KMS-11 (cell line): ENCODE data around the gene PTPRN2.

Experiments used
- H2AFZ ChIP-seq: fragments of 200-600 bp; sonication (generic); 2 replicates; pipeline ENCODE4 v1.6.1; 2016; ENCODE audit warnings: antibody characterized with exemption, mixed run types, low read depth
- H3K27ac ChIP-seq: fragments of 200-600 bp; sonication (generic); 2 replicates; pipeline ENCODE4 v1.6.1; 2016; ENCODE audit warnings: mild to moderate bottlenecking, mixed run types
- H3K27me3 ChIP-seq: fragments of 200-600 bp; sonication (generic); 2 replicates; pipeline ENCODE4 v1.6.1; 2017; ENCODE audit warnings: mild to moderate bottlenecking, low read depth, mixed run types, moderate library complexity; ENCODE audit not compliant: insufficient read depth
- H3K36me3 ChIP-seq: fragments of 200-600 bp; sonication (generic); 2 replicates; pipeline ENCODE4 v1.6.1; 2017; ENCODE audit warnings: mild to moderate bottlenecking, mixed run types; ENCODE audit not compliant: insufficient read depth
- H3K4me1 ChIP-seq: fragments of 200-600 bp; sonication (generic); 2 replicates; pipeline ENCODE4 v1.6.1; 2016; ENCODE audit warnings: mild to moderate bottlenecking, low read depth, mixed run types; ENCODE audit not compliant: poor library complexity, severe bottlenecking
- H3K4me2 ChIP-seq: fragments of 200-600 bp; sonication (generic); 2 replicates; pipeline ENCODE4 v1.7.0; 2016; ENCODE audit warnings: mild to moderate bottlenecking, mixed run types
- H3K4me3 ChIP-seq: fragments of 200-600 bp; sonication (generic); IDR thresholded peaks from 2 replicates; pipeline ENCODE4 v1.6.1; 2017; ENCODE audit warnings: low read depth, low read length, mixed read lengths; ENCODE audit not compliant: insufficient read depth
- H3K79me2 ChIP-seq: fragments of 200-600 bp; sonication (generic); 2 replicates; pipeline ENCODE4 v1.6.1; 2016; ENCODE audit warnings: low read depth, mixed run types; ENCODE audit not compliant: insufficient read depth
- H3K9ac ChIP-seq: fragments of 200-600 bp; sonication (generic); 2 replicates; pipeline ENCODE4 v1.6.1; 2016; ENCODE audit warnings: mild to moderate bottlenecking, mixed run types
- H4K20me1 ChIP-seq: fragments of 200-600 bp; sonication (generic); 2 replicates; pipeline ENCODE4 v1.6.1; 2016; ENCODE audit warnings: mild to moderate bottlenecking, mixed run types; ENCODE audit not compliant: insufficient read depth
- TF ChIP-seq, protein P1 (sequence below): fragments of 200-600 bp; sonication (generic); conservative IDR thresholded peaks from 2 replicates; pipeline ENCODE4 v1.6.1; 2017; ENCODE audit warnings: low read depth, mild to moderate bottlenecking, antibody characterized with exemption, low read length, moderate library complexity, mixed read lengths

PTPRN2 gene

GRCh38 chr7:158414002-158414401, 173.6 kb downstream of the PTPRN2 start:
- TF ChIP-seq, protein P1, sequence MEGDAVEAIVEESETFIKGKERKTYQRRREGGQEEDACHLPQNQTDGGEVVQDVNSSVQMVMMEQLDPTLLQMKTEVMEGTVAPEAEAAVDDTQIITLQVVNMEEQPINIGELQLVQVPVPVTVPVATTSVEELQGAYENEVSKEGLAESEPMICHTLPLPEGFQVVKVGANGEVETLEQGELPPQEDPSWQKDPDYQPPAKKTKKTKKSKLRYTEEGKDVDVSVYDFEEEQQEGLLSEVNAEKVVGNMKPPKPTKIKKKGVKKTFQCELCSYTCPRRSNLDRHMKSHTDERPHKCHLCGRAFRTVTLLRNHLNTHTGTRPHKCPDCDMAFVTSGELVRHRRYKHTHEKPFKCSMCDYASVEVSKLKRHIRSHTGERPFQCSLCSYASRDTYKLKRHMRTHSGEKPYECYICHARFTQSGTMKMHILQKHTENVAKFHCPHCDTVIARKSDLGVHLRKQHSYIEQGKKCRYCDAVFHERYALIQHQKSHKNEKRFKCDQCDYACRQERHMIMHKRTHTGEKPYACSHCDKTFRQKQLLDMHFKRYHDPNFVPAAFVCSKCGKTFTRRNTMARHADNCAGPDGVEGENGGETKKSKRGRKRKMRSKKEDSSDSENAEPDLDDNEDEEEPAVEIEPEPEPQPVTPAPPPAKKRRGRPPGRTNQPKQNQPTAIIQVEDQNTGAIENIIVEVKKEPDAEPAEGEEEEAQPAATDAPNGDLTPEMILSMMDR, result no peak
- Histone ChIP-seq H3K4me1 (no peaks in the 10 kb centered on the region), H3K4me2 (no peak overlapping the region), H3K9ac (no peak overlapping the region), H3K79me2 (no peaks in the 10 kb centered on the region), H4K20me1 (no peaks in the 10 kb centered on the region), H3K4me3 (no peak overlapping the region), H2AFZ (no peak overlapping the region), H3K36me3 (no peaks in the 10 kb centered on the region), H3K27ac (no peak overlapping the region), H3K27me3 (peaks cover 11% of the 10 kb centered on the region; the same call in 1 of the 2 replicates)

DNA sequence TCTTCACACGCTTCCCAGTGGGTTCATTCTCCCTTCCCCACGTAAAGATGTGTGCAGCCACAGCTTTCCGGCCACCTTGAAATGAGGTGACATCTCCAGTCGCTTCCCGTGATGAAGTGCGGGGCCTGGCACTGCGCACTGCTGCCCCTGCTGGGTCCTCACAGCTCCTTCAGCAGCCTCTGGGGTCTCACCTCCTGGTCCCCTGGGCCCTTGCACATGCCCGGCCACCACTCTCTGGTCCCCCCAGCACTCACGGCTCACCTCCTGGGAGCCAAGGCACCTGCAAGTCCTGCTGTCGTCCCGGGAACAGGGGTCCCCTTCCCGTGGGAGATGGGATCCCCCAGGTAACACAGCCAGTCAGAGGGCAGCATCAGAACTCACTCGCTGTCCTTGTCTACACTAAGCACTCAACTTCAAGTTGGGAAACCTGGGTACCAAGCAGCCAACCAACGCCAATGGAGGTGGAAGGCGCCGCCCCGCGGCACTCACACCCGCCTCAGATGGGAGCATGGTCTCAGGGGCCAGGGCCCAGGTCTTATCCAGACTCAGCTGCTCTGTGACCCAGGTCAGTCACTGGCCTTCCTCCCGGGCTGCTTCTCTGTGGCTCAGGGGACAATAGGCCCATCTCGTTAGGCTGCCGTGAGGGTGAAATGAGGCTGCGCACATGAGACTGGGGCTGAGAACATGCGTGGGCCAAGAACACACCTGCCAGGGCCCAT, 176.2 kb downstream of the PTPRN2 start:
- H4K20me1 ChIP-seq, result no peaks in the 10 kb centered on the region
- H3K4me1 ChIP-seq, result no peaks in the 10 kb centered on the region
- peaks cover 11% of the 10 kb centered on the region; the same call in 1 of the 2 replicates for H3K27me3 ChIP-seq
- no peak overlapping the region for H3K4me3 ChIP-seq
- no peak overlapping the region for H3K4me2 ChIP-seq
- TF ChIP-seq, protein P1, result no peak
- H3K36me3 ChIP-seq, result no peaks in the 10 kb centered on the region
- H2AFZ ChIP-seq, result no peak overlapping the region
- H3K27ac ChIP-seq, result no peak overlapping the region
- no peaks in the 10 kb centered on the region for H3K79me2 ChIP-seq
- no peak overlapping the region for H3K9ac ChIP-seq

GRCh38 chr7:158410720-158411119, 176.9 kb downstream of the PTPRN2 start:
- H3K79me2 ChIP-seq, result no peaks in the 10 kb centered on the region
- H3K4me3 ChIP-seq, result no peak overlapping the region
- H3K27me3 ChIP-seq, result peaks cover 11% of the 10 kb centered on the region; the same call in 1 of the 2 replicates
- H2AFZ ChIP-seq, result no peak overlapping the region
- no peaks in the 10 kb centered on the region for H3K4me1 ChIP-seq
- no peaks in the 10 kb centered on the region for H4K20me1 ChIP-seq
- H3K27ac ChIP-seq, result no peak overlapping the region
- H3K4me2 ChIP-seq, result no peak overlapping the region
- TF ChIP-seq, protein P1, result no peak
- no peak overlapping the region for H3K9ac ChIP-seq
- H3K36me3 ChIP-seq, result no peaks in the 10 kb centered on the region

DNA sequence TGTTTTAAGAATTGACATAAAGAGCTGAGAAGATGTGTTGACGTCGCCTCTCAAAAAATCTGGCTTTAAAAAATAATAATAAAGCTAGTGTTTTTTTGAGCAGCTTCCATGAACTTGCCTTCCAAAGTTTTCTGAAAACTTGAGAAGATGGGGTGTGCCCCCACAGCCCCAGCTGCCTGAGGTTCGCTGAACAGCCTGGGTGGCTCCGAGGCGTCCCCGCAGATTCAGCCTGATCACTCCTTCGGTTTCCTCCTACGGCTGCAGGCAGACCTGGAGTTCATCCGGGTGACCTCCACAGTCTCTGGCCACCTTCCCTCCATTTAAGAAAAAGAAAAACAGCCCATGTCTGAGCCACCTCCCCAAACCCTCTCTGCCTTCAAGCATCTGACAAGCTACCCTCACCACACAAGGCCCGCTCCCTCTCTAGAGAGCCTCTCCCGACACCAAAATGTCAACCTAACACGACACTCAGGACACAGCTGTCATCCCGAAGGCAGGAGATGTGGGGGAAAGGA, 177.8 kb downstream of the PTPRN2 start:
- H3K4me3 ChIP-seq, result no peak overlapping the region
- TF ChIP-seq, protein P1, result no peak
- H3K36me3 ChIP-seq, result no peaks in the 10 kb centered on the region

More for the DNA sequence above, 177.8 kb downstream of the PTPRN2 start:
- no peaks in the 10 kb centered on the region for H3K4me1 ChIP-seq
- H3K27ac ChIP-seq, result no peak overlapping the region
- no peak overlapping the region for H2AFZ ChIP-seq
- H3K79me2 ChIP-seq, result no peaks in the 10 kb centered on the region
- peaks cover 15% of the 10 kb centered on the region; the same call in 1 of the 2 replicates for H3K27me3 ChIP-seq
- no peaks in the 10 kb centered on the region for H4K20me1 ChIP-seq
- H3K9ac ChIP-seq, result no peak overlapping the region
- H3K4me2 ChIP-seq, result no peak overlapping the region
